Osteocyte (in vitro differentiated cells): Measurements from ENCODE around the gene AP2B1. TPM values are rescaled to one million over a fixed set of nuclear protein-coding genes. Genes with fewer than 3 reads are reported as not detected.

Source experiments
- DNase-seq: peaks from one replicate; pipeline ENCODE4 v3.0.0; 2021; ENCODE audit warnings: mixed read lengths; ENCODE audit not compliant: unreplicated experiment; ENCODE audit errors: extremely low spot score
- H3K27ac Mint-ChIP-seq: one replicate; pipeline ENCODE4 v1.8.0; 2021; ENCODE audit warnings: mild to moderate bottlenecking, mixed read lengths; ENCODE audit not compliant: unreplicated experiment
- H3K27me3 Mint-ChIP-seq: one replicate; pipeline ENCODE4 v1.8.0; 2021; ENCODE audit warnings: mixed read lengths; ENCODE audit not compliant: unreplicated experiment
- H3K36me3 Mint-ChIP-seq: one replicate; pipeline ENCODE4 v1.8.0; 2021; ENCODE audit warnings: mixed read lengths; ENCODE audit not compliant: unreplicated experiment
- H3K4me1 Mint-ChIP-seq: one replicate; pipeline ENCODE4 v1.8.0; 2021; ENCODE audit warnings: mixed read lengths; ENCODE audit not compliant: unreplicated experiment
- H3K4me3 Mint-ChIP-seq: one replicate; pipeline ENCODE4 v1.8.0; 2021; ENCODE audit warnings: mild to moderate bottlenecking, moderate library complexity, mixed read lengths; ENCODE audit not compliant: unreplicated experiment
- H3K9me3 Mint-ChIP-seq: one replicate; pipeline ENCODE4 v1.8.0; 2021; ENCODE audit warnings: mixed read lengths; ENCODE audit not compliant: unreplicated experiment
- total RNA-seq: library from RNA; stranded (reverse); gene quantifications from 2 replicates; pipeline ENCODE4 v1.2.1, GENCODE V29; 2021
- TF ChIP-seq, protein P1 (sequence below): fragments of 200-600 bp; sonication (generic); IDR thresholded peaks from 2 replicates; pipeline ENCODE4 v1.5.0; 2021; ENCODE audit warnings: antibody characterized with exemption, mild to moderate bottlenecking, moderate library complexity

The AP2B1 gene
- total RNA-seq, 1 donor from 2014 or later, result 201 TPM

DNA sequence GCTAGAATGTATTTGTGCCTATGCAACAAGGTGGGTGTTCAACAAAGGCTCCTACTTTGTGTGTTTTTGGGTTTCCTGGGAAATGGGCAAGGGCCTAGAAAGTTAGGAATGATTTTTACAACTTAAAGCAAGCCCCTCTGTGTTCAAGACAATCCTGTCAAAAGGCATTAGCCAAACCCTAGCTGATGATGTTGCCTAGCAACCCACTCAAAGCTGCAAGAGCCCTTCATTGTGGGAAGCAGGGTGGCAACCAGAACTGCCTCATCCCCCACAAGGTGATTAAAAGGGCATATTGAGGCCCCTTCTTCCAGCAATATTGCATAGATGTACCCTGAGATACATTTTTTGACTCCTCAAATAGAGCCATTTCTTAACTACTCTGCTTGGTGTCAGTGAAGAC, 128.3 kb downstream of the AP2B1 start:
- peaks cover 19% of the 10 kb centered on the region for H3K36me3 Mint-ChIP-seq
- no peak overlapping the region for H3K27ac Mint-ChIP-seq
- H3K27me3 Mint-ChIP-seq, result no peaks in the 10 kb centered on the region
- no peak overlapping the region for H3K4me3 Mint-ChIP-seq
- TF ChIP-seq, protein P1, sequence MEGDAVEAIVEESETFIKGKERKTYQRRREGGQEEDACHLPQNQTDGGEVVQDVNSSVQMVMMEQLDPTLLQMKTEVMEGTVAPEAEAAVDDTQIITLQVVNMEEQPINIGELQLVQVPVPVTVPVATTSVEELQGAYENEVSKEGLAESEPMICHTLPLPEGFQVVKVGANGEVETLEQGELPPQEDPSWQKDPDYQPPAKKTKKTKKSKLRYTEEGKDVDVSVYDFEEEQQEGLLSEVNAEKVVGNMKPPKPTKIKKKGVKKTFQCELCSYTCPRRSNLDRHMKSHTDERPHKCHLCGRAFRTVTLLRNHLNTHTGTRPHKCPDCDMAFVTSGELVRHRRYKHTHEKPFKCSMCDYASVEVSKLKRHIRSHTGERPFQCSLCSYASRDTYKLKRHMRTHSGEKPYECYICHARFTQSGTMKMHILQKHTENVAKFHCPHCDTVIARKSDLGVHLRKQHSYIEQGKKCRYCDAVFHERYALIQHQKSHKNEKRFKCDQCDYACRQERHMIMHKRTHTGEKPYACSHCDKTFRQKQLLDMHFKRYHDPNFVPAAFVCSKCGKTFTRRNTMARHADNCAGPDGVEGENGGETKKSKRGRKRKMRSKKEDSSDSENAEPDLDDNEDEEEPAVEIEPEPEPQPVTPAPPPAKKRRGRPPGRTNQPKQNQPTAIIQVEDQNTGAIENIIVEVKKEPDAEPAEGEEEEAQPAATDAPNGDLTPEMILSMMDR, result no peak
- H3K4me1 Mint-ChIP-seq, result peaks cover 28% of the 10 kb centered on the region
- no peak for DNase-seq
- no peaks in the 10 kb centered on the region for H3K9me3 Mint-ChIP-seq

GRCh38 chr17:35716173-35716572, 129.1 kb downstream of the AP2B1 start:
- no peak overlapping the region for H3K27ac Mint-ChIP-seq
- DNase-seq, result no peak
- no peaks in the 10 kb centered on the region for H3K9me3 Mint-ChIP-seq
- H3K4me1 Mint-ChIP-seq, result peaks cover 27% of the 10 kb centered on the region
- H3K36me3 Mint-ChIP-seq, result peaks cover 15% of the 10 kb centered on the region
- H3K4me3 Mint-ChIP-seq, result no peak overlapping the region
- no peaks in the 10 kb centered on the region for H3K27me3 Mint-ChIP-seq
- TF ChIP-seq, protein P1, result no peak

GRCh38 chr17:35716897-35717465, 129.9 kb downstream of the AP2B1 start:
- no peak overlapping the region for H3K4me3 Mint-ChIP-seq
- no peak for DNase-seq
- no peaks in the 10 kb centered on the region for H3K9me3 Mint-ChIP-seq
- H3K4me1 Mint-ChIP-seq, result peaks cover 28% of the 10 kb centered on the region
- peak overlapping the region; percentile 52 for H3K27ac Mint-ChIP-seq
- H3K27me3 Mint-ChIP-seq, result no peaks in the 10 kb centered on the region
- peaks cover 13% of the 10 kb centered on the region for H3K36me3 Mint-ChIP-seq
- TF ChIP-seq, protein P1, result no peak

GRCh38 chr17:35717475-35717874, 130.4 kb downstream of the AP2B1 start:
- TF ChIP-seq, protein P1, result no peak
- Mint-ChIP-seq H3K4me3 (no peak overlapping the region), H3K27ac (peak overlapping the region; percentile 52), H3K4me1 (peaks cover 28% of the 10 kb centered on the region), H3K27me3 (no peaks in the 10 kb centered on the region), H3K36me3 (peaks cover 14% of the 10 kb centered on the region), H3K9me3 (no peaks in the 10 kb centered on the region)
- DNase-seq, result no peak

- no peaks in the 10 kb centered on the region for H3K9me3 Mint-ChIP-seq
- DNase-seq, result no peak
- peaks cover 33% of the 10 kb centered on the region for H3K36me3 Mint-ChIP-seq
- H3K27me3 Mint-ChIP-seq, result no peaks in the 10 kb centered on the region
- peaks cover 50% of the 10 kb centered on the region for H3K4me1 Mint-ChIP-seq
- no peak overlapping the region for H3K4me3 Mint-ChIP-seq
- TF ChIP-seq, protein P1, result no peak
- no peak overlapping the region for H3K27ac Mint-ChIP-seq
Measured at GRCh38 chr17:35723735-35724134, 136.6 kb downstream of the AP2B1 start.
